Lower leg skin (tissue), 3 donors: ENCODE measurements around the gene JAG2.

ENCODE experiments used
- POLR2A ChIP-seq, 2 donors: fragments of 450-650 bp; IDR thresholded peaks; one replicate each; pipeline ENCODE4 v1.6.1; 2016 to 2017; ENCODE audit warnings: antibody characterized with exemption in 2 of 2, mild to moderate bottlenecking in 1 of 2, moderate library complexity in 1 of 2
- TF ChIP-seq, protein P1 (sequence below), 3 donors: fragments of 450-650 bp; IDR thresholded peaks; one replicate each; pipeline ENCODE4 v1.5.1; 2016; ENCODE audit warnings: antibody characterized with exemption in 3 of 3, mild to moderate bottlenecking in 3 of 3, moderate library complexity in 2 of 3

- TF ChIP-seq, protein P1, sequence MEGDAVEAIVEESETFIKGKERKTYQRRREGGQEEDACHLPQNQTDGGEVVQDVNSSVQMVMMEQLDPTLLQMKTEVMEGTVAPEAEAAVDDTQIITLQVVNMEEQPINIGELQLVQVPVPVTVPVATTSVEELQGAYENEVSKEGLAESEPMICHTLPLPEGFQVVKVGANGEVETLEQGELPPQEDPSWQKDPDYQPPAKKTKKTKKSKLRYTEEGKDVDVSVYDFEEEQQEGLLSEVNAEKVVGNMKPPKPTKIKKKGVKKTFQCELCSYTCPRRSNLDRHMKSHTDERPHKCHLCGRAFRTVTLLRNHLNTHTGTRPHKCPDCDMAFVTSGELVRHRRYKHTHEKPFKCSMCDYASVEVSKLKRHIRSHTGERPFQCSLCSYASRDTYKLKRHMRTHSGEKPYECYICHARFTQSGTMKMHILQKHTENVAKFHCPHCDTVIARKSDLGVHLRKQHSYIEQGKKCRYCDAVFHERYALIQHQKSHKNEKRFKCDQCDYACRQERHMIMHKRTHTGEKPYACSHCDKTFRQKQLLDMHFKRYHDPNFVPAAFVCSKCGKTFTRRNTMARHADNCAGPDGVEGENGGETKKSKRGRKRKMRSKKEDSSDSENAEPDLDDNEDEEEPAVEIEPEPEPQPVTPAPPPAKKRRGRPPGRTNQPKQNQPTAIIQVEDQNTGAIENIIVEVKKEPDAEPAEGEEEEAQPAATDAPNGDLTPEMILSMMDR (IDR thresholded peaks at IDR 0.05), result no peak
- TF ChIP-seq POLR2A (IDR thresholded peaks at IDR 0.05), result no peak
Measured at GRCh38 chr14:105211758-105212089, 43.1 kb upstream of the JAG2 start.
